ENCODE results near the gene ZC3H4.
"Not testable (repeated sequence)": the region's sequence is repeated elsewhere in the genome, so short reads cannot be mapped to it uniquely, and the experiment has no call there.

Gene ZC3H4

DNA sequence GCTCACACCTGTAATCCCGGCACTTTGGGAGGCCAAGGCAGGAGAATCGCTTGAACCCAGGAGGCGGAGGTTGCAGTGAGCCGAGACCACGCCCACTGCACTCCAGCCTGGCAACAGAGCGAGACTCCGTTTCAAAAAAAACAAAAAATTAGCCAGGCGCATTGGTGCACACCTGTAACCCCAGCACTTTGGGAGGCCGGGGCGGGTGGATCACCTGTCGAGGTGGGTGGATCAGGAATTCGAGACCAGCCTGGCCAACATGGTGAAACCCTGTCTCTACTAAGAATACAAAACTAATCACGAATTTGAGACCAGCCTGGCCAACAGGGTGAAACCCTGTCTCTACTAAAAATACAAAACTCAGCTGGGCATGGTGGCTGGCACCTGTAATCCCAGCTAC lies 35.2 kb downstream of the ZC3H4 start:
- DNase-seq = not testable (repeated sequence)

DNA sequence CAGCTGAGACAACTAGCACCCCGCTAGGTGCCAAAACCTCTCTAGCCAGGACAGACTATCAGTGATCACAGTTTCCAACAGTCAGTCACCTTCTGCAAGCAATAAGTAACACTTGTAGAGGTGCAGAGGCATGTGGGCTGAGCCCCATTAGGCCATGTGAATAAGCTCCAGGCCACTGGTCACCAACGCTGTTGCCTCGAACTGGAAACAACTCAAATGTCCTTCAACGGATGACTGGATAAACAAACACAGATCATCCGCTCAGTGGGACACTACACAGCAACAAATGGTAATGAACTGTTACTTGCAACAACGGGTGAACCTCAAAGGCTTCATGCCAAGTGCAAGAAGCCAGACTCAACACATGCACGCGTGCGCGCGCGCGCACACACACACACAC lies 37.6 kb downstream of the ZC3H4 start:
- DNase-seq = no peak

DNA sequence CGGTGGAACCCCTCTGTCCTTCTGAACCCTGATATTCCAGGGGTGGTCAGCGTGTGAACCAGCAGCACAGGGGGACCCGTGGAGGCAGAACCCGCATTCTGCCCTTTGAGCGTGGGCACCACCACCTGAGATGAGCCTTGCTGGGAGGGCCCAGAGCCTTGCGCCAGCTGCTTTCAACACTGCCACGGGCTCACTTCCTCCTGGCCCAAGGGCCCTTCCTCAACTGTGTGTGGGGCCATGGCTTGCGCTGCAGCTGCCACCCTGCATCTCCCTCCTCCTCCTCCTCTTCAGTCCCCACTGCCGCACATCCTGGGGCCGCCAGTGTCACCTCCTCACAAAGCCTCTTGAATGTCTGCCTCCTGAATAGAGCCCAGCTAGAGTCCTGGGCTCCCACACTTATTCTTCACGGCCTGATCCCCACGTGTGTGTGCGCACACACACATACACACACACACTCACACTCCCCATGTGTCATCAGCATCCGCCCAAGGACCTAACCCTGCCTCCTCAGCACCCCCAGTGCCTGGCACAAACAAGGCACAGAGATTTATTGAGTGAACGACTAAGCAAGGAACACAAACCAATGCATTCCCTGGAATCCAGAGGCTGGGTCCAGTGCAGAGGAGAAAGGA lies 38.3 kb downstream of the ZC3H4 start:
- no peak for DNase-seq

DNA sequence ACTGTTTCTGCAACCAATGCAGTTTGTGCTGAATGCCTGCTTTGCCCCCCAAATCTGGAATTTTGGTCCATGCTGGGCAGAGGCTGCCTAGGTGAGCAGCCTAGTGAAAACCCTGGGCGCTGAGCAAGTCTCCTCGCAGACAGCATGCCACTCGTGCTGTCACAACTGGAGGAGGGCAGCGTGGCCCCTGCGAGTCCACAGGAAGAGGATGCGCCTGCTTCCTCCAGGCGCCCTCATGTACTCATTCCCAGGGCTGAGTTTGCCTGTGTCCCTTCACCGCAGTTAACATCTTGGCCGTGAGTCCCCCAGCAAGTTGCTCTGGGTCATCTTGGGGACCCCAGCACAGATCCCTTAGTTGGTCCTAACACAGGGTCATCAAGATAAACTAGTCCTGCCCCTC lies 39.0 kb downstream of the ZC3H4 start:
- no peak for DNase-seq

DNA sequence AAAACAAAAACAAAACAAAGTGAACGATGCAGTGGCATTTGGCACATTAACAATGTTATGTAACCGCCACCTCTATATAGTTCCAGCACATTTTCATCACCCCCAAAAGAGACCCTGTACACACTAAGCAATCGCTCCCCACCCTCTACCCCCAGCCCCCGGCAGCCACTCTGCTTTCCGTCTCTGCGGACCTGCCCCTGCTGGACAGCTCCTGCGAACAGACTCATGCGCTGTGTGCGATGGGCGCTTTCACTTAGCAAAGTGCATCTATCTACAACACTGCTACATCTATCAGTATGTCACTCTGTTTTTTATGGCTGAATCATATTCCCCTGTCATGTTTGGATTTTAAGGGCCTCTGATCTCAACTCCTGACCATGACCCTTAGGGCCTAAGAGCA lies 40.0 kb downstream of the ZC3H4 start:
- no peak for DNase-seq

DNA sequence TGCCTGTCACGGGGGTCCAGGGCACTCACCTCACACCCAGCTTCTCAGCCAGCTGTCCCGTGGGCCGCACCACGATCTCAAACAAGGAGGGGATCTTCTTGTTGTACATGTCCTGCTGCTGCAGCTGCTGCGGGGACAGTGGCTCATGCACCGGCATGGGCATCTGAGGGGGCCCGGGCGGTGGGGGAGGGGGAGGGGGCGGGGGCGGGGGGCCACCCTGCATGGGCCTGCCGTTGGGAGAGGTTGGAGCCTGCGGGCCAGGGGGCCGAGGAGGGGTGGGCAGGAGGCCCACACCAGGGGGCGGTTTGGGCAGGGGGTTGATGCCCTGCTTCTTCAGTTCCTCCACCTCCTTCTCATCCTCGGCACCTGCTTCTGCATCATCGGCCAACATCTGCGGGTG lies 41.3 kb downstream of the ZC3H4 start:
- no peak for DNase-seq

DNA sequence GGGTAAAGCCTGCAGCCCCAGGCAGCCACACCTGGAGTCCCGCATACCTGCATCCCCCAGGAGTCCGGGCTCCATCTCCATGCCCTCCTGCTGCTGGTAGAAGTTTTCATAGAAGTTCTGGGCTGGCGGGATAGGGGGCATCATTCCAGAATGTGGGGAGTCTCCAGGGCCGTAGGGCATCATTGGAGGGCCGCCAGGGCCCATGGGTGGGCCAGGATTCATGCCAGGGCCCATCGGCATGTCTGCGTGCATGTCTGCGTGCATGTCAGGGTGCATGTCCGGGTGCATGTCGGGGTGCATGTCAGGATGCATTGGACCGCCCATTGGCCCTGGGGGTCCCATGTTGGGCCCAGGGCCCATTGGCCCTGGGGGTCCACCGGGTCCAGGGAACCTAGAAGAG lies 41.8 kb downstream of the ZC3H4 start:
- DNase-seq = no peak

DNA sequence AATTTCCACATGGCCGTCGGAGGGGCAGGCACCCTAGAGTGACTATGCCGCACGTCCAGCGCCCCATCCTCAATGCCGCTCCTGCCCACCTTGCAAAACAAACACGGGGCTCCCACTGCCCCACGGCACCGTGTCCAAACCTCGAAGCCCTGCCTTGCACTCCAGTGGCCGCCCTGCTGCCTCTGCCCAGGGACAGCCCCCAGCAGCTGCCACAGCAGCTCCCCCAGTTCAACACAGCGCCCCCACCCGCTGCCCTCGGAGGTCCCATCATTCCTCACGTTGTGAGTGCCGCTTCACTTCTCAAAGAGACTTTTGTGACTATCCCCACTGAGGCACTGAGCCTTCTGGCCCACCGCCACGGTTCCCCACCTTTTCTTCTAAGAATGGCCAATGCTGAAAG lies 42.8 kb downstream of the ZC3H4 start:
- DNase-seq = no peak

DNA sequence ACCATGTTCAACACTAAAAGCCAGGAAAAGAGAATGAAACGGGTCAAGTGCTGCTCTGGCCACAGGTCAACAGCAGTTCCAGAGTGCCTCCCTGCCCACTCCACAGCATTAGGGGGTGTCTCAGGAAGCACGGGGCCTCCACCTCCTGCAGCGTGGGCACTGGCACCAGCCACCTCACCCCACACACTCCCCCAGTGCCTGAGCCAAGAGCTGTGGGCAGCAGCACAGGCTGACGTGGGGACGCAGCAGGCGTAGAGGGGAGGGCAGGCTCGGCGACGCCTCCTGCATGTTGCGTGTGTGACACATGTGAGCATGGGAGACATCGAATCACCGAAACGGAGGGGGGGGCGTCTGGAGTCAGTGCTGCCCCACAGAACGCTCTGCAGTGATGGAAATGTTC lies 43.8 kb downstream of the ZC3H4 start:
- DNase-seq = no peak

DNA sequence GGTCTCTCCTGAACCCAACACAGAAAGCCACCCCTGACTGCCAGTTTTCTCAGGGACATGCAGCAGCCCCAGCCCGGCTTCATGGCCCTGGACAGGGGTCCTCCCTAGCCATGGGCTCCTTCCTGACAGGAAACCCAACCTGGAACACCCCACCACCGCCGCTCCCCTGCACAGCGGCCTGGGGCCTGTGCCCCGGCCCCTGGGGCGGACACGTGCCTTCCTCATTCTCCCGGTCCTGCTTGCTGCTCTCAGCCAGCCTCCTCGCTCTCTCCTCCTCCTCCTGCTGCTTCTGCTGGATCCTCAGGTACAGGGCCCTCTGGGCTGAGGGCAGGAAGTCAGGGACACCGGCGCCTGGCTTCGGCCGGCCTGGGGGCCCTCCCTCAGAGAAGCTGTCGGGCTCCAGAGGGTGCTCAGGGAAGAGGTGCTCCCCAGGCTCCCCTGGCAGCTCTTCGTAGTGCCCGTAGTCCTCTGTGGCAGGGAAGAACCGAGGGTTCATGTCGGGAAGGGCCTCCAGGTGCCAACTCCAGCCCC lies 44.6 kb downstream of the ZC3H4 start:
- DNase-seq = no peak

DNA sequence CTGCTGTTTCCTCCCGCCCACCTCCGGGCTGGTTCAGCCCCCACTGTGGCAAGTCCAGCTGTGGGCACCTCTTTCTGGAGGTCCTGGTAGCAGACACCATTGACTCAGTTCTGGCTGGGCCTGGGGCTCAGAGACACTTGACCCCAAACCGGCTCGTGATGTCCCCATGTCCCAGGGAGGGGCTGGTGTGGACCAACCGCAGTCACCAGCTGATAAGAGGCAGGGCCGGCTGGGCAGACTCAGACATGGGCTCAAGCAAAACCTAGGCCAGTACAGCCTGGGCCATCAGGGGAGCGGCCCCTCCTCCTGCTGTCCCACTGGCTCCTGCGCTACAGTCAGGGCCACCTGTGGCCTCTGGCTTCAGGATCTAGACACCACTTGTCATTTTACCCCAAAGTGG lies 45.3 kb downstream of the ZC3H4 start:
- no peak for DNase-seq

DNA sequence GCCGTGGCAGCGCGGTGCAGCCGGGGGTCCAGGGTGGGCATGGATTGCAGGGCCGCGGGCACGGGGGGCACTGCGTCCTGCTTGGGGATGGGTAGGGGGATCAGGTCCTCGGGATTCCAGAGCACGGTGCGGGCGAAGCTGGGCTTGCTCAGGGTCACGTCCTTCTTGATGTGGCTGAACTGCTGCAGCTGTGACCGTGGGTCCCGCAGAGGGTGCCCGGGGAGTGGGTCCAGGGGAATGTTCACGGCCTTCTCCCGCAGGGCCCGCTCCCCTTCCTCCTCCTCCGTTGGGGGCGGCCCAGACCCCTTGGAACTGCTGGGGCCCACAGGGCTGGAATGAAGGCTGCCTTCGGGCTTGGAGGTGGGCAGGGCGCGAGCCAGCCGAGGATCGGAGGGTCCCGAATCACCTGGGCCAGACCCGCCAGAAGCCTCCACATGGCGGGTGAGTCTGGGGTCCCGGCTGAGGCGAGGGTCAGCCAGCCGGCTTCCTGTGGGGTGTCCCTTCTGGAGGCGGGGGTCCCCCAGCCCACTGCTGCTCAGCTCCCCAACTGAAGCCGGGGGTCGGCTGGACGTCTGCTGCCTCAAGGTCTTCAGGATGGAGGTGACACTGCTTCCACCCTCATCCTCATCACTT lies 46.2 kb downstream of the ZC3H4 start:
- DNase-seq = no peak

DNA sequence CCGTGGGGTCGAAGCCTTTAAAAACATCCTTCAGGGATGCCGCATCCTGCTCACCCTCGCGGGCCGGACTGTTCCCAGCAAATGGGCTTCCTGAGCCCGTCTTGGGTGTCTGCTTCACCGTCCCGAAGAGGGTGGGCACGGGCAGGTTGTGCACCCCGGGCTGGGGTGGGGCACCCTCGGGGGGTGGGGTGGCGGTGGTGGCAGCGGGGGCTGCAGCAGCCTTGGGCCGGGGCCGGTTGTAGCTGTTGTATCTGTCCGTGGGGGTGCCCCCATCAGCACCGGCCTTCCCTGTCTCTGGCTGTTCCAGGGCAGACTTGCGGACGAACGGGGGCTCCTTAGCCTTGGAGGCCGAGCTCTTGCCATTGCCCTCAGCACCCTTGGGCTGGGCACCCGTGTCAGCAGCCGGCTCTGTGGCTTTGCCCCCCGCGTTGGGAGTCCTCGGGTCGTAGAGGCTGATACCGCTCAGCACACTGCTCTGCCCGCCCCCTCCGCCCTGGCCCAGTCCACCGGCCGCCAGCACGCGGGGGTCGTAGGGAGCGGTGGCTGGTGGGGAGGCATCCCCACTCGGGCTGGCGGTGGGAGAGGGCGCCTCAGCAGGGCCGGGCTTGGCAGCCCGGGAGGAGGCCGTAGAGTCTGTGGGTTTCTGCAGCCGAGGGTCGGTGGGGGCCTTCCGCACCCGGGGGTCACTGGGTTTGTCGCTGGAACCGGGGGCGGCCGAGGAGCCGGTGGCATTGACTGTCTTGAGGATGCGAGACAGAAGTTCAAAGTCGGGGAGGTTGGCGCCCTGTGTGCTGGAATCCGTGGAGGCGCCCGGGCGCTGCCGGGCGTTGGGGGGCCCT lies 47.0 kb downstream of the ZC3H4 start:
- DNase-seq = no peak

DNA sequence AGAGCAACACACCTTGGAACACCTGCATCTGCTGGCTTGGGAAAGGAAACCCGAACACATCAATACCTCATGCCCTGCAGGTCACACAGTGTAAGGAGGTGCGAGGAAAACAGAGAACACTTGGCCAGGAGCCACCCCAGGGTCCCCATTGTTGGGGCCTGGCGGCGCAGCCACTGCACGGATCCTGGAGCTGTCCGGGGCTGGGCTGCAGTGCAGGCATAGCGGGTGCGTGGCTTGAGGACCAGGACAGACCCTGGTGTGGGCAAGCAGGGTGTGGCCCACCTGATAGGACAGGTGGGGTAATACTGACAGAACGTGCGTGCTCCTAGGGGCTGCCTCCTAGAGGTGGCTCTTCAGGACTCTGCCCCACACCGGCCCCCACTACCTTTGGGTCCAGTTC lies 48.3 kb downstream of the ZC3H4 start:
- DNase-seq = no peak

DNA sequence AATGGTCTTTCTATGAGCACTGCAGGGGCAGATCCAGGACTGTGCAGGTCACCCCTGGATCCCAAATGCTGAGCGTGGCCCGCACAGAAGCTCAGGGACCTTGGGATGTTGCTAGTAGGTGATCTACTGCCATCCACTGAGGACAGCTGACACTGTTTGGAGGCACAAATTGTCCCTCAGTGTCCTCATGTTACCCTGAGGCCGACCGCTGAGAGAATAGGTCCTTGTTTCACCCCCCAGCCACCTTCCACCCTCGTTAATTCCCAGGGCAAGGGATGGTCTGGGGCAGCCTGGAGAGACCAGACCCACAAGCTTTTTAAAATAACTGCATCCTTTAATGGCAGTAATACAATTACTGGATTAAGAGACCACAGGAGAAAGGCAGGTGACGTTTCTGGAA lies 49.7 kb downstream of the ZC3H4 start:
- DNase-seq = no peak

DNA sequence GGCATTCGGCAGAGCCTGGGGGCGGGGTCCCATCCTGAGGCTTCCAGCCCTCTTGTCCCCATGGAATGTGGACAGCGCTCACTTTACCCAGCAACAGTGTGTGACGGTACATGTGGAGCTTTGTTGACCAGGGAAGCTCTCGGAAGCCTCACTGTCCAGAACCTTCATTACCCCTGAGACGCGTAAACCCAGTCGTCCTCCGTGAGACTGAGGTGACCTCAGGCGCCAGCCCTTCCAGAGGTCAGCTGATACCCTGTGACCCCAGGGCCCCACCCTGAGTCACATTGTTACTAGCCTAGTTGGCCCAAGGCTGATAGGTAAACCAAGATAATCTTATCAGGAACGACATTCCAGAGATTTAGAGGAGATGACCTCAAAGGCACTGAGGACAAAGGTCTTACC lies 55.0 kb downstream of the ZC3H4 start:
- DNase-seq = no peak

DNA sequence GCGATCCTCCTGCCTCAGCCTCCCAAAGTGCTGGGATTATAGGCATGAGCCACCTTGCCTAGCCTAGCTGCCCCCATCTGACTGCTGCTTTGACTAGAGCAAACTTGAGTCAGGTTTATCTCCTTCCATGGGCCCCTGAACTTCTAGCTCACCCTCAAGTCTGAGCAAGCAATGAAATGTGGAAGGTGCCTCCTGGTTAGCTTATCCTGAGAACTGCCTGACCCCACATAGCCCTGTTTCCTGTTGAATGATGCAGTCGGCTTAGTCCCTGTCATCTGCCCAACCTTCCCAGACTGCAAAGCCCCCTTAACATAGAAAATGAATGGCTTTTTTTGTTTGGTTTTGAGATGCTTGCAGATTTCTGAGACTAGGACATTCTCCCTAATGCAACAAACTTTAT lies 56.2 kb downstream of the ZC3H4 start:
- DNase-seq = no peak

DNA sequence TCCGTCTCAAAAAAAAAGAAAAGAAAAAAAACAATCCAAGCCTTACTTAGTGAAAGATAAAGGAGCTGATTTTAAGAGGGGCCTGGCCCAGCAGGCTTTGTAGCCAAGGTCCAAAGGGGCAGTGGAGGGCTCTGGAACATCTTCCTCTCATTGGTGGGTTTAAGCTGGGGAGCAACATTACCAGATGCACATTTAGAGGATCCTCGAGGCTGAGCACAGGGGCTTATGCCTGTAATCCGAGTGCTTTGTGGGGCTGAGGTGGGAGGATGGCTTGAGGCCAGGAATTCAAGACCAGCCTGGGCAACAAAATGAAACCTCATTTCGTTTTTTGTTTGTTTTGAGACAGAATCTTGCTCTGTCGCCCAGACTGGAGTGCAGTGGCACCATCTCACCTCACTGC lies 57.2 kb downstream of the ZC3H4 start:
- no peak for DNase-seq

DNA sequence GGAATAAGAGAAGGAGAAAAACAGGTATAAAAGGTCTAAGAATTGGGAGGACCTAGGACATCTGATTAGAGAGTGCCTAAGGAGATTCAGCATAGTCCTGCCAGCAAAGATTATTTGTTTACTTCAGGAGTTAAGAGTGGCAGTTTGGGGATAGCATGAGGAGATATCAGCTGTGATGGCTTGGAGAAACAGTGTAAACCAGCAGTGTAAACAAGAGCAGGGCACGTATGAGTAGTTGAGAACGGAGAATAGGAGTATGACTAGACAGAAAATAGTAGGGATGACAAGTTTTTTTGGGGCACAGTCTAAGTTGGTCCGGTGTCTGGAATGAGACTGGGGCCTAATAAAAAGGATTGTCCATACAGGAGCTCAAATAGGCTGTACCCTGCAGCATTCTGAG lies 63.0 kb downstream of the ZC3H4 start:
- not testable (repeated sequence) for DNase-seq

DNA sequence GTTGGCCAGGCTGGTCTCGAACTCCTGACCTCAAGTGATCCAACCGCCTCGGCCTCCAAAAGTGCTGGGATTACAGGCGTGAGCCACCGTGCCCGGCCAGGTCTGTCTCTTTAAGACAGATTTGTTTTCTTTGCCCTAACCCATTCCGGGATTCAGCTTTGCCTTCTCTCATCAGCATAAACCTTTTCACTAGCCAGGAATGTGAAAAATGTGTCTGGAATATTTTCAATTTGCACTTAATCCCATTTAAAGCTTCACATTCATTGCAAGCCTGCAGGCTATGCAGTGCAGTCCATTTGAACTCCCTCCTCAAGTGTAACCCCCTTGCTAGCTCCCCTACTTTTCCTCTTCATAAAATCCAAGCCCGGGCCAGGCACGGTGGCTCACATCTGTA lies 64.3 kb downstream of the ZC3H4 start:
- DNase-seq = no peak

DNA sequence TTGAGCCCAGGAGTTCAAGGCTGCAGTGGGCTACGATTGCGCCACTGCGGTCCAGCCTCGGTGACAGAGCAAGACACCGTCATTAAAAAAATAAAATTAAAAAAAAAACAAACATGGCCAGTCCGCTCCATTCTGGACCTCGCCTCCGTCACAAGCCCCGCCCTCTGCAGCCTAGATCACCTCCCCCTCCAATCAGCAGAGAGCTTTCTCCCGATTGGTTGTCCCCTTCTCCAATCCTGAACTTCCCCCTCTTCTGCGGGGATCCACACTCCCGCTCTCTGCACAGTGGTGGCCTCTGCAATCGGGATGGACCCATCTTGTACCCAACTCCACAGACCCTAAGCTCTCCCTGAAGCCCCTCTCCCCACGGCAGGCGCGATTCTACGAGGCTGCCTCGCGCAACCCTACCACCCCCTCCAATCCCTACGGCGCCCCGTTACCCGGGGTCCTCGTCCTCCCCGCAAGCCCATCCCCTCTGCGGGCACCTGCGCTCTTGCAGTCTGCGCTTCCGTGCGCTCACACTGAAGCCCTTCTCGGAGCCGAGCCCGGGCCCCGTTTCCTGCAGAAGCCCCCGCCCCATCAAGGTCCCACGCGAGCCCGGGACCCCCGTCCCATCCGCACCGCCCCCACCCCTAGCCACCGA lies 65.7 kb downstream of the ZC3H4 start:
- DNase-seq = peak; percentile 30

DNA sequence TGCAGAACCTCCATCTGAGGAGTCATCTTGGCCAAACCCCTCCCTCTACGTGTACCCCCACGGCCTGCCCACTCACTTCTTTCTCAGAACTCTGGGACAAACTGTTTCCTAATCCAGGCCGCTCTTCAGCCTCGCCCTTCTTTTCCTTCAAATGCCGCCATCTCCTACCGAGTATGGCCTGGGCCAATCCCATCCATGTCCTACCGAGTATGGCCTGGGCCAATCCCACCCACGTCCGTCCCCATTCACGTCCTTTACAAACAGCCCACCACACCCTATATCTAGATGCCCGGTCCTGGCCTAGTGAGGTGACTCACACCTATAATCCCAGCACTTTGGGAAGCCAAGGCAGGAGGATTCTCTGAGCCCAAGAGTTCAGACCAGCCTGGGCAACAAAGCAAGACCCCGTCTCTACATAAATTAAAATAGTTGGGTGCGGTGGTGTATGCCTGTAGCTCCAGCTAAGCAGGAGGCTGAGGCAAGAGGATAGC lies 66.3 kb downstream of the ZC3H4 start:
- no peak for DNase-seq

DNA sequence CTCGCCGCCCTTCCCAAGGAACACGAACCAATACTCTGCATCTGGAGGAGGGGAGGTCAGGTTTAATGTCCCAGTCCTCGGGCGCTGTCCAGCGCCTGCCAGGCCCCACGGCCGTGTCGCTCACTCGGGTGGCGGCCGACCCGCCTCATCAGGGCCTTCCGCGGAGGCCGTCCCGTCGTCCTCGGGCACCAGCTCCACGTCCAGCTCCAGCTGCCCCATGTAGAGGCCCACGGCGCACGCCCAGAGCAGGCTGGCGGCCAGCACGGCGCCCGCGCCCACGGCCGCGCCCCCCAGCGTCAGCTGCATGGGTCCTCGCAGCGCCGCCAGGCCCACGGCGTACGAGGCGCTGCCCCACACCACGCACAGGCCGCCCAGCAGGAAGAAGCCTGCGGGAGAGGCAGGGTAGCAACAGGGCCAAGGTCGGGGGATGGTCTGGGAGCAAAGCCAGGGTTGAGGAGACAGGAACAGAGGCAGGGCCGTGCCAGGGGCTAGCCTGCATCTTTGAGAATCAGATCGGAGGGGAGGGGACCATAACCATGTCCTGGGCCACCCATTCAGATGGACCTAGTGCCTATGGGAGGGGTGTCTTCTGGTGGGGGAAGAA lies 67.6 kb downstream of the ZC3H4 start:
- no peak for DNase-seq

Measured in activated CD4-positive, alpha-beta T cell treated with anti-CD3 and anti-CD28 coated beads for 1 hour (primary cell).